SK-N-SH treated with all-trans-retinoic acid at 6 μM for 48 hours (cell line): ENCODE measurements around the gene LOXHD1.

Experiments
- ARNTL ChIP-seq: fragments of 450-650 bp; formaldehyde crosslinking; IDR thresholded peaks from 2 replicates; pipeline ENCODE4 v1.5.0; 2020; ENCODE audit warnings: low read depth, mild to moderate bottlenecking, moderate library complexity, borderline replicate concordance
- CSDC2 ChIP-seq: fragments of 250-450 bp; sonication (Bioruptor Pico); IDR thresholded peaks from 2 replicates; pipeline ENCODE4 v1.5.0; 2020; ENCODE audit warnings: mild to moderate bottlenecking, moderate library complexity
- ESRRG ChIP-seq: fragments of 250-450 bp; sonication (Bioruptor Pico); IDR thresholded peaks from 2 replicates; pipeline ENCODE4 v1.6.1; 2021; ENCODE audit warnings: mild to moderate bottlenecking
- OSR1 ChIP-seq: fragments of 250-450 bp; sonication (Bioruptor Pico); IDR thresholded peaks from 2 replicates; pipeline ENCODE4 v1.8.0; 2022; ENCODE audit warnings: moderate library complexity, mild to moderate bottlenecking, inconsistent platforms
- PPARA ChIP-seq: fragments of 250-450 bp; sonication (Bioruptor Pico); IDR thresholded peaks from 2 replicates; pipeline ENCODE4 v1.5.0; 2020; ENCODE audit warnings: mild to moderate bottlenecking, borderline replicate concordance
- RARB ChIP-seq: fragments of 250-450 bp; sonication (Bioruptor Pico); IDR thresholded peaks from 2 replicates; pipeline ENCODE4 v1.8.0; 2021; ENCODE audit warnings: mild to moderate bottlenecking, moderate library complexity
- TOX ChIP-seq: fragments of 250-450 bp; sonication (Bioruptor Pico); IDR thresholded peaks from 2 replicates; pipeline ENCODE4 v1.8.0; 2021; ENCODE audit warnings: mild to moderate bottlenecking, moderate library complexity, borderline replicate concordance
- TSHZ2 ChIP-seq: fragments of 250-450 bp; sonication (Bioruptor Pico); IDR thresholded peaks from 2 replicates; pipeline ENCODE4 v1.5.0; 2020; ENCODE audit warnings: mild to moderate bottlenecking, moderate library complexity
- ZFP30 ChIP-seq: fragments of 450-650 bp; formaldehyde crosslinking; IDR thresholded peaks from 2 replicates; pipeline ENCODE4 v1.5.0; 2022; ENCODE audit warnings: mild to moderate bottlenecking, moderate library complexity
- ZNF70 ChIP-seq: fragments of 450-650 bp; formaldehyde crosslinking; IDR thresholded peaks from 2 replicates; pipeline ENCODE4 v1.5.0; 2020; ENCODE audit warnings: mild to moderate bottlenecking, moderate library complexity
- ZNF8 ChIP-seq: fragments of 450-650 bp; formaldehyde crosslinking; IDR thresholded peaks from 2 replicates; pipeline ENCODE4 v1.5.0; 2020; ENCODE audit warnings: mild to moderate bottlenecking, moderate library complexity

GRCh38 chr18:46621111-46621766 is 35.8 kb downstream of the LOXHD1 start:
- TF ChIP-seq OSR1 (CRISPR knock-in tag): no peak
- TF ChIP-seq ZNF70: no peak
- no peak for TF ChIP-seq ARNTL (CRISPR knock-in tag)
- TF ChIP-seq TSHZ2: no peak
- TF ChIP-seq ESRRG (CRISPR knock-in tag): no peak
- TF ChIP-seq PPARA (CRISPR knock-in tag): no peak
- TF ChIP-seq CSDC2 (CRISPR knock-in tag): no peak
- no peak for TF ChIP-seq ZNF8 (CRISPR knock-in tag)
- no peak for TF ChIP-seq TOX (CRISPR knock-in tag)
- no peak for TF ChIP-seq RARB
- no peak for TF ChIP-seq ZFP30
